GM10266 (cell line): Measurements from ENCODE around the gene DOCK8.
"Not testable (repeated sequence)": the region's sequence is repeated elsewhere in the genome, so short reads cannot be mapped to it uniquely, and the experiment has no call there.

ENCODE experiments used
- DNase-seq: peaks from one replicate; pipeline ENCODE4 v3.0.0; 2012; ENCODE audit errors: extremely low spot score
- CTCF ChIP-seq: IDR thresholded peaks from 2 replicates; pipeline ENCODE4 v1.5.1; 2012; ENCODE audit warnings: mild to moderate bottlenecking, low read depth; ENCODE audit not compliant: control insufficient read depth, insufficient read depth; ENCODE audit errors: missing control alignments

DOCK8 gene

GRCh38 chr9:214648-215493, at the start of gene DOCK8:
Gene DOCK8, plus strand, starts transcription at chr9:214865. Its CDS starts 112 bp downstream, at chr9:214977.
- peak; percentile 85 for DNase-seq

GRCh38 chr9:169757-170156, 44.9 kb upstream of the DOCK8 start:
- DNase-seq, result not testable (repeated sequence)

More at GRCh38 chr9:214648-215493, at the start of gene DOCK8:
- TF ChIP-seq CTCF, result peak; percentile 68

GRCh38 chr9:178140-178825, 36.4 kb upstream of the DOCK8 start:
- not testable (repeated sequence) for DNase-seq

- DNase-seq, result not testable (repeated sequence)
Observed at GRCh38 chr9:178970-179383, 35.7 kb upstream of the DOCK8 start, which contains the start of gene ZNG1A. Gene ZNG1A, minus strand, starts transcription at chr9:179056. Its CDS starts 87 bp downstream, at chr9:178969.

GRCh38 chr9:199601-200000, 15.1 kb upstream of the DOCK8 start:
- DNase-seq, result not testable (repeated sequence)

- DNase-seq, result no peak
- no peak for TF ChIP-seq CTCF
Observed at GRCh38 chr9:206481-206880, 8.2 kb upstream of the DOCK8 start.

- DNase-seq, result no peak
- TF ChIP-seq CTCF, result no peak
Observed at GRCh38 chr9:209143-209758, 5.4 kb upstream of the DOCK8 start.

GRCh38 chr9:211036-211435, 3.6 kb upstream of the DOCK8 start:
- DNase-seq, result no peak
- TF ChIP-seq CTCF, result no peak

- no peak for TF ChIP-seq CTCF
- no peak for DNase-seq
Observed at GRCh38 chr9:211557-211956, 3.1 kb upstream of the DOCK8 start.
